Psoas muscle (tissue), 8 donors: ENCODE results near the gene PITPNM1. TPM values are rescaled to one million over a fixed set of nuclear protein-coding genes. Genes with fewer than 3 reads are reported as not detected.

Source experiments
- ATAC-seq, 4 donors: fragments of 200-7000 bp; cut with Tn5 transposase; one replicate each; pipeline ENCODE4 v1.9.1; 2020; ENCODE audit warnings: moderate library complexity in 3 of 4, mild to moderate bottlenecking in 2 of 4
- DNase-seq, 2 donors: peaks; one replicate each; pipeline ENCODE4 v3.0.0-alpha.2; 2020
- H3K27ac ChIP-seq: fragments of 200-600 bp; one replicate; pipeline ENCODE4 v1.8.0; 2022
- H3K27me3 ChIP-seq, 3 donors: fragments of 200-600 bp in 1 of 3; one replicate each; pipeline versions ENCODE4 v1.6.1 to v1.8.0; 2013 to 2022; ENCODE audit warnings: low read length in 2 of 3, mild to moderate bottlenecking in 2 of 3, moderate library complexity in 1 of 3; ENCODE audit not compliant: insufficient read depth in 3 of 3
- H3K36me3 ChIP-seq, 2 donors: fragments of 200-600 bp in 1 of 2; one replicate each; pipeline versions ENCODE4 v1.6.1 to v1.8.0; 2013 to 2022; ENCODE audit warnings: low read depth in 1 of 2, mild to moderate bottlenecking in 1 of 2, moderate library complexity in 1 of 2; ENCODE audit not compliant: insufficient read depth in 1 of 2
- H3K4me1 ChIP-seq: fragments of 200-600 bp; one replicate; pipeline ENCODE4 v1.8.0; 2022
- H3K4me3 ChIP-seq: fragments of 200-600 bp; one replicate; pipeline ENCODE4 v1.8.0; 2022; ENCODE audit warnings: mild to moderate bottlenecking
- H3K9me3 ChIP-seq: fragments of 200-600 bp; one replicate; pipeline ENCODE4 v1.8.0; 2022
- WGBS, 3 donors: extraction: QIAGEN DNeasy Blood & Tissue Kit; methylation state at CpG; one replicate each; pipeline versions ENCODE4 v1.1.6 to v1.1.7; 2013; 5-methylcytosine and 5-hydroxymethylcytosine counted together
- intact Hi-C, 2 donors: fragments of 100-400 bp; cut with DNase I; formaldehyde crosslinking; loops; one replicate each; pipeline versions ENCODE4 v1.11.0 to v1.14.2; 2022
- polyA plus RNA-seq, 3 donors: library from polyadenylated mRNA; stranded (reverse); fragments of 200-250 nt; gene quantifications; one replicate each; pipeline ENCODE4 v1.2.3, GENCODE V29; 2013
- total RNA-seq, 4 donors: library from RNA; stranded (reverse); fragmentation: NEBNext Ultra II Directional in 2 of 4; extraction: Animal tissue kit (Norgen Biotek cat#: 25700) in 2 of 4; gene quantifications; one replicate each; pipeline versions ENCODE4 v1.2.1 to v1.2.4, GENCODE V29; 2021 to 2023
- TF ChIP-seq, protein P1 (sequence below): fragments of 200-600 bp; IDR thresholded peaks from one replicate; pipeline ENCODE4 v1.8.0; 2022; ENCODE audit warnings: antibody characterized with exemption
- donor health status: healthy with polysubstance abuse.
- donor health status: DM: no; HTN: no; CAD: no; lungs with moderate emphysema.
- donor health status: Bipolar disorder and iron deficiency.
- donor health status: healthy.
- donor health status: DM: yes; HTN: yes; CAD: no.
- donor health status: DM: no; HTN: no; CAD: no.
- donor health status: DM: no; HTN: no; CAD: no.
- donor health status: DM: yes; HTN: yes; CAD: no.

PITPNM1 gene
- total and polyA plus RNA-seq, 7 donors: 2.3 to 16.1 (median 7.1) TPM

DNA sequence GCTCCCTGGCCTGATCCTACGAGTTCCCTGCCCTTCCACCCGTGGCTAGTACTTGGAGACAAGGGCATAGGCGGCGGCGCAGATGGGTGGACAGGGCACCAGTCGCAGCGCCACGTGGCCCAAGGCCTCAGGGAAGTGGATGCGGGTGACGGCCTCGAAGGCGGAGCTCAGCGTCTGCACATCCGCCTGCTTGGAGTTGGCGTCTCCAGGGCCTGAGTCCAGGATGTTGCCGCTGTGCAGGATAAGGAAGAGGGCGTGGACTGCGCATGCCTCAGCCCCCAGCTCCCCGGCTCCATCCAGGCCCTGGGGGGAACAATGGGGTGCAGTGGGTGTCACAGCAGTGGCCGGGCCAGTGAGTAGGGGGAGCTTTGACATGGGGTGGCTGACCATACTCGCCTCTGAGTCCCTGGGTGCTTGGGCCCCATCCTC, 6.6 kb downstream of the PITPNM1 start:
- H3K4me3 ChIP-seq: no peak overlapping the region
- DNase-seq (peak in 1 of 2 donors; percentile 70), ATAC-seq (peak in 1 of 4 donors; percentile 35)
- no peaks in the 10 kb centered on the region for H3K4me1 ChIP-seq
- intact Hi-C loops: no loop called here
- H3K27ac ChIP-seq: peak overlapping the region; percentile 41
- H3K36me3 ChIP-seq: no peaks in the 10 kb centered on the region
- WGBS, 3 donors: 75 to 87% (median 79%) methylated on average over 20 to 21 of the region's 21 CpGs
- TF ChIP-seq, protein P1, sequence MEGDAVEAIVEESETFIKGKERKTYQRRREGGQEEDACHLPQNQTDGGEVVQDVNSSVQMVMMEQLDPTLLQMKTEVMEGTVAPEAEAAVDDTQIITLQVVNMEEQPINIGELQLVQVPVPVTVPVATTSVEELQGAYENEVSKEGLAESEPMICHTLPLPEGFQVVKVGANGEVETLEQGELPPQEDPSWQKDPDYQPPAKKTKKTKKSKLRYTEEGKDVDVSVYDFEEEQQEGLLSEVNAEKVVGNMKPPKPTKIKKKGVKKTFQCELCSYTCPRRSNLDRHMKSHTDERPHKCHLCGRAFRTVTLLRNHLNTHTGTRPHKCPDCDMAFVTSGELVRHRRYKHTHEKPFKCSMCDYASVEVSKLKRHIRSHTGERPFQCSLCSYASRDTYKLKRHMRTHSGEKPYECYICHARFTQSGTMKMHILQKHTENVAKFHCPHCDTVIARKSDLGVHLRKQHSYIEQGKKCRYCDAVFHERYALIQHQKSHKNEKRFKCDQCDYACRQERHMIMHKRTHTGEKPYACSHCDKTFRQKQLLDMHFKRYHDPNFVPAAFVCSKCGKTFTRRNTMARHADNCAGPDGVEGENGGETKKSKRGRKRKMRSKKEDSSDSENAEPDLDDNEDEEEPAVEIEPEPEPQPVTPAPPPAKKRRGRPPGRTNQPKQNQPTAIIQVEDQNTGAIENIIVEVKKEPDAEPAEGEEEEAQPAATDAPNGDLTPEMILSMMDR: no peak
- H3K9me3 ChIP-seq: no peaks in the 10 kb centered on the region
- H3K27me3 ChIP-seq: no peaks in the 10 kb centered on the region

DNA sequence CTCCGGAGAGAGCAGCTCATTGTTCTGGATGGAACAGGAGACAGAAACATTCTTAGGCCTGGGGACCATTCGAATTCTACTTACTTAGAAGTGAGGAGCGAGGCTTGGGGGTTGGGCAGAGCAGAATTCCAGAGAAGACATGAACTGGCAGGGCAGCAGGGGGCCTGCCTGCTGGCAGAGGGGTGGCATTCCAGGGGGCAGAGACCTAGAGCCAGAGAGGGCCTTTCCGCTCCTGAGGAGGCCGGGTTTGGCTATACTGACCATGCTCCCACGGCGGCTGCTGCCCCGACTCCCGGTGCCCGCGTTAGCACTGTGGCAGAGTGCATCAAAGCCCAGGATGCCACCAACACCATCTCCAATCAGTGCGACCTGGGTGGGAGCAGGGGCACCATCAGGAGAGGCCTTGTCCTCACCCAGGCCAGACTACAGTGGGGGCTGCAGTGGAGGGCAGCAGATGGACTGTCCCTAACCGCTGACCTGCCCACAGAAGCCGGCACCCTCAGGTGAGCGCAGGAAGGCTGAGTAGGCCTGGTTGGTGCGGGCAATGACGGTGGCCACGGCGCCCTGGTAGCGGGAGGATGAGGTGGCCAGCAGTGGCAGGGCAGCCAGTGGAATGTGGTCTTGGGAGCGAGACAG, 7.4 kb downstream of the PITPNM1 start:
- intact Hi-C loops: no loop called here
- no peak for DNase-seq

DNA sequence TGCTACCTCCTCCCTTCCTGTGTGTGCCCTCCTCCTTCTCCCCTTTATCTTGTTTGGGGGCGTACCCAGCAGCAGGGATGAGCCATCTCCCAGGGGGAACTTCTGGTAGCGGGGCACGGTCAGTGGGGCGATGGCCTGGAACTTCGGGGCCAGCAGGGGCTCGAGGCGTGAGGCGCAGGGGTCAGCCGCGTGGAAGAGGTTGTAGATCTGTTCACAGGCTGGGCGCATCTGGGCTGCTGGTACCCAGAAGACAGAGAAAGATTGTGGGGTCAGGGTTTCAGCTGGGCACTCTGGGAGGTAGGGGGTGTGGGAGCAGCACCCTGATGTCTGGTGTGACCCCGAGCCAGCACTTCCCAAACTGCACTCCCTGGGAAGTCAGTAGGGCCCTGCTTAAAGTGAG, 9.1 kb downstream of the PITPNM1 start:
- peaks cover 0 to 7% of the 10 kb centered on the region in 2 donors for H3K36me3 ChIP-seq
- ATAC-seq: no peak

More for the DNA sequence above, 7.4 kb downstream of the PITPNM1 start:
- Histone ChIP-seq H3K9me3 (no peaks in the 10 kb centered on the region), H3K36me3 (no peaks in the 10 kb centered on the region), H3K27ac (peak overlapping the region; percentile 41), H3K27me3 (no peaks in the 10 kb centered on the region), H3K4me1 (no peaks in the 10 kb centered on the region), H3K4me3 (no peak overlapping the region)
- ATAC-seq: no peak
- WGBS, 3 donors: 91 to 92% (median 92%) methylated on average over 21 of the region's 21 CpGs
- TF ChIP-seq, protein P1: no peak

DNA sequence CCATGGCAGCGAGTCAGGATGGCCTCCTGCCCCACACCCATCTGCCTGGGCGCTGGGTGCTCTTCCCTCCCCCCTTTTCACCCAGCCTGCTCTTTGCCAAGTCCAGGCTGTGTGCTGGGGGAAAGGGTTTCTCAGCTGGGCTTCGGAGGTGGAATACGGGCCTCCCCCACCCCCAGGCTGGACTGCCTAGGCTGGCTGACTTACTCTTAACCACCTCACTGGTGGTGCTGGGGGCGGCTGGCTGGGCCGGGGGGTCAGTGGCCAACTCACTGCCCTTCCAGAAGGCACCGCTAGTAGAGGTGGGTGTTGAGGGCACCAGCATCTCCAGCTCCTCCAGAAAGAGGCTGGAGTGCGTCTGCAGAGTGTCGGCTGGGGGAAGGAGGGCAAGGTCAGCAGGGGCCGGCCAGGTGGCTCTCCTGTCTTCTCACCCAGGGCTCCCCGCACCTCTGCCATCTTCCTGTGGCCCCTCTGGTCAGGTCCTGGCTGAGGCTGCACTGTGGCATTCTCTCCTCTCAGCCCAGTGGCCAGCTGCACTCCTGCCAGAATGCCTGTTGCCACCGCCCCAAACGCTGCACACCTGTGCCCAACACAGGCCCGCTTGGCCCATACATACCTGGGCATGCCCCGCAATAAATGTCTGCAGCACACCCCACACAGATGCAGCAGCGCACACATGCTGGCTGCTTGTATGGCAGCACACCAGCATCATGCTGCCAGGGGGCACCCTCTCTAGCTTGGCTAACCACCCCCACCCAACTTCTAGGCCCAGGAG, 9.7 kb downstream of the PITPNM1 start:
- ATAC-seq (no peak), DNase-seq (no peak)
- TF ChIP-seq, protein P1: no peak
- Histone ChIP-seq H3K27ac (no peak overlapping the region), H3K4me1 (no peaks in the 10 kb centered on the region), H3K27me3 (no peaks in the 10 kb centered on the region), H3K4me3 (no peak overlapping the region), H3K9me3 (no peaks in the 10 kb centered on the region), H3K36me3 (peaks cover 0 to 14% of the 10 kb centered on the region in 2 donors)
- intact Hi-C loops: no loop called here
- 89 to 93% (median 90%) methylated on average over 15 to 16 of the region's 16 CpGs for WGBS, 3 donors

More for the DNA sequence above, 9.1 kb downstream of the PITPNM1 start:
- TF ChIP-seq, protein P1: no peak
- no peak overlapping the region for H3K27ac ChIP-seq
- DNase-seq: no peak
- no peaks in the 10 kb centered on the region for H3K9me3 ChIP-seq
- intact Hi-C loops: no loop called here
- H3K4me3 ChIP-seq: no peak overlapping the region
- no peaks in the 10 kb centered on the region for H3K27me3 ChIP-seq
- H3K4me1 ChIP-seq: no peaks in the 10 kb centered on the region
- 91 to 94% (median 92%) methylated on average over 12 of the region's 12 CpGs for WGBS, 3 donors
